Activated CD4-positive, alpha-beta T cell treated with anti-CD3 and anti-CD28 coated beads, Interleukin-2, amount 50 U/mL, for 4 hours (primary cell): ENCODE measurements around the gene KRTAP12-1.
"Not testable (repeated sequence)": the region's sequence is repeated elsewhere in the genome, so short reads cannot be mapped to it uniquely, and the experiment has no call there.

Source experiments
- DNase-seq, 2 experiments: peaks; one replicate each; pipeline ENCODE4 v3.0.0-alpha.2; 2020

KRTAP12-1 gene

DNA sequence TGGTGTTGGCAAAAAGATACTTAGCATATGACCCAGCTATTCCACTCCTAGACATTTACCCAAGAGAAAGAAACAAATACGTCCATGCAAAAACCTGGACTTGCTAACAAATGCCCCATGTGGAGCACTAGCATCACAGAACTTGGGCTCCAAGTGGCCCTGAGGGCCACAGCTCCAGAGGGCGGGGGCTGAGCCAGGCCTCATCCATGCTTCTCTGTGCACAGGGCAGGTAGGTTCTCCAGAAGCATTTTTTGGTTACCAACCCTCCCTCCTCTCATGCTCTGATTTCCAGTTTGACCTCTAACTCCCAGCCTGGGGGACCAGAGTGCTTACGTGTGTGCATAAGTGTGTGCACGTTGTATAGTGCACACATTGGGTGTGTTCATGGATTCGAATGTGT is 17.3 kb downstream of the KRTAP12-1 start:
- no peak for DNase-seq

DNA sequence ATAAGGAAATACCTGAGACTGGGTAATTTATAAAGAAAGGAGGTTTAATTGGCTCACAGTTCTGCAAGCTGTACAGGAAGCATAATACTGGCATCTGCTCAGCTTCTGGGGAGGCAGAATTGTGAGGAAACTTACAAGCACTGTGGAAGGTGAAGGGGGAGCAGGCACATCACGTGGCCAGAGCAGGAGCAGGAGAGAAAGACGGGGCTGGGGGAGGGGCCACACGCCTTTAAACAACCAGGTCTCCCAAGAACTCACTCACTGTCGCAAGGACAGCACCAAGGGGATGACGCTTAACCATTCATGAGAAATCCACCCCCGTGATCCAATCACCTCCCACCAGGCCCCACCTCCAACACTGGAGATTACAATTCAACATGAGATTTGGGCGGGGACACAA is 20.4 kb downstream of the KRTAP12-1 start:
- DNase-seq: not testable (repeated sequence)

- no peak for DNase-seq
Observed at GRCh38 chr21:44658913-44659595, 22.9 kb downstream of the KRTAP12-1 start.

DNA sequence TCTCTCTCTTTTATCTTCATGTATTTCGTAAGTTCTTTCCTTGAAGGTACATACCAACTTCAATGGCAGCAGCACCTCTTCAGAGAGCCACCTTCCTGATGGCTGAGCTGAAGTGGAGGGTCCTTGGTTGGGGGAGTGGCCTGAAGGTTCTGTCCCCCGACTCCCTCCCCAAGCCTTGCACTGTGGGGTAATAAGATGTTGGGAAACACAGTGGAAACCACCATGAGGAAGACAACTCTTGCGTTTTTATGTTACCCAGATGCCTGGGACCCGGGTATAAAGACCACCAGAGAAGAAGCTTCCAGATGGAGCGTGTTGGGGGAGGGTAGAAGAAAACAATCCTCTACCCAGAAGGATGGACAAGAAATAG is 23.4 kb downstream of the KRTAP12-1 start:
- no peak for DNase-seq

DNA sequence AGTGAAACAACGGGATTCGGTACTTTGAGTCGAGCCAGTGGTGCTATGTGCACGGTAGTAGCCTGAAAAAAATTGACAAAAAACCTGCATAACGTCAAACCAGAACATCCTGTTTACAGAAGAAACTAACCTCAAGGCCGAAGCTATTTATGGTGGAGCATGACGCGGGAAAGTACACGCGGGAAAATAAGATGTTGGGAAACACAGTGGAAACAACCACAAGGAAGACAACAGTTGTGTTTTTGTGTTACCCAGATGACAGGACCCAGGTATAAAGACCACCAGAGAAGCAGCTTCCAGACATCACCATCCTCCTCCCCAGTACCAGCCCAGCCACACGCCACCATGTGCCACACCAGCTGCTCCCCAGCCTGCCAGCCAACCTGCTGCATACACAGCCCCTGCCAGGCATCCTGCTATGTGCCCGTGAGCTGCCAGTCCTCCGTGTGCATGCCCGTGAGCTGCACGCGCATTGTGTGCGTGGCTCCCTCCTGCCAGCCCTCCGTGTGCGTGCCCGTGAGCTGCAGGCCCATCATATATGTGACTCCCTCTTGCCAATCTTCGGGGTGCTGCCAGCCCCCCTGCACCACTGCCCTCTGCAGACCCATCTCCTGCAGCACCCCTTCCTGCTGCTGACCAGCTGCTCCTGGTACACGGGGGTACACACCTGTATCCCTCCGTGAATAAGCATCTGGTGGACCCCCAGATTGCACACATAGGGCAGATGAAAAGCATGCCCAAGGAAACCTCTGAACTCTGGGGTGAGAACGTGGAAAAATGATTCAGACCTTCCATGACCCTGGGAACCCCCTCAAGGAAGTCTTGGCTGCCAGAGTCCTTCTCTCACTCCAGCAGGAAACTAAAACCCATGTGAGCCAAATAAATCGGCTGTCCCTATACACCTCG is 24.1 kb downstream of the KRTAP12-1 start, which contains the start of gene KRTAP12-3:
Gene KRTAP12-3, plus strand, starts transcription at position 298 of the 906 bp plus-strand sequence. Its CDS starts 48 bp downstream, at position 346.
- peak in 1 of 2 experiments; percentile 21 for DNase-seq

- no peak for DNase-seq
Observed at GRCh38 chr21:44656868-44657267, 25.1 kb downstream of the KRTAP12-1 start.

GRCh38 chr21:44654576-44655175 is 27.3 kb downstream of the KRTAP12-1 start, which contains the start of gene KRTAP12-4:
KRTAP12-4 (minus strand) TSS chr21:44654659; CDS start chr21:44654614, 45 bp downstream.
- no peak for DNase-seq

DNA sequence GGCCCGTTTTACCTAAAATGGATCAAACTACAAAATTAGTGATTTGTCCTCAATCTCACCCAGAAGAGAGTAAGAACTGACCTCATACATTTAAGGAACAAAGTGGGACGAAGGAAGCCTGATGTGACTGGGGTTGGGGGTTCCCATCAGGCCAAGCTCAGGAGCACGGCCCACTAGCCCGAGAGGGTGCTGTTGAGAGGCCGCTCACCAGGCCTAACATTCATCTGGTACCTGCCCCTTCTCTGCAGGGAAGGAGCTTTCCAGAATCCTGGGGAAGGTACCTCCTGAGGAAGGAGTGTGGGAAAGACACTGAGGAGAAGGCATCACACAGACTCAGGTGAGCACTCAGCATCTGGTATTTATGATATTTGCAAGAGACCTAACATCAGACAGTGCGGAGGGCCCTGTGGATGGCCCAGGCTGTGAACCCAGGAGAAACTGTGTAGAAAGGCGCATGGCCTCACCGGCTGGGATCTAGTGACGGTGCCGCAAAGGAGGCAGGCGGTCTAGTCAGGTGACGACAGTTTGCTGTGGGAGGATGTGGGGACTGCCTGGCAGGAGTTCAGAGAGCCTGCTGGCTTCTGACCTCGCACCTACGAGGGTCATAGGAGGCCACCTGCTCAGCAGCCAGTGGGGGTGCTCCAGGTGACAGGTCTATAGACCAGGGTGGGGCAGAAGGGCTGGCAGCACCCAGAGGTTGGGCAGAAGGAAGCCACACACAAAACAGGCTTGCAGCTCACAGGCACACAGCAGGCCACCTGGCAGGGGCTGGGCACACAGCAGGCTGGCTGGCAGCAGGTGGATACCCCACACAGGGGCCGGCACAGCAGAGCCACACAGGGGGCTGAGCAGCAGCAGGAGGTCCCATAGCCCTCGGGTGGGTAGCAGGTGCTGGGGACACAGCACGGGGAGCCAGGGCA is 28.0 kb downstream of the KRTAP12-1 start:
- peak; percentile 21 to 30 for DNase-seq

- DNase-seq: no peak
Observed at GRCh38 chr21:44653123-44653522, 28.8 kb downstream of the KRTAP12-1 start.

- DNase-seq: no peak
Observed at GRCh38 chr21:44650973-44651675, 30.8 kb downstream of the KRTAP12-1 start.

GRCh38 chr21:44650265-44650972 is 31.5 kb downstream of the KRTAP12-1 start:
- no peak for DNase-seq

DNA sequence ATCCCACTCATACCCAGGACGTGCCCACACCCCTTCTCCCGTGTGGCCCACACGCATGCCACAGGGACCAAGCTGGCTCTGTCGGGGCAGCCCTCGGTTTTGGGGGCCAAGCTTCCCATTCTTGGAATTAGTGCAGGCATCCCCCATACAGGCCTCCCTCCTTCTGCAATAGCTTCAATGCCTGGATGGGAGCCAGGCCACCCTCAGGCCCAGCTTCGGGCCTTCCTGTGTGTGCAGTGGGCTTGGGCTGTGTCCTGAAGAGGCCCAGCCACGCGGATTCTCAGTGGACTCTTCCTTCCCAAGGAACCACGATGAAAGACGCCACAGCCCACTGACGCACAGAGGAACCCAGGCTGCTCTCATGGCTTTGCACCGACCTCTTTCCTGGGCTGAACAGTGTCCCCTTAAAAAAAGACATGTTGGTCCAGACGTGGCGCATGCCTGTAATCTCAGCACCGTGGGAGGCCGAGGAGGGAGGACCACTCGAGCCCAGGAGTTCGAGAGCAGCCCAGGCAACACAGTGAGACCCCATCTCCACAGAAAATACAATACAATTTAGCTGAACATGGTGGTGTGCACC is 32.4 kb downstream of the KRTAP12-1 start:
- DNase-seq: no peak

GRCh38 chr21:44648557-44649311 is 33.2 kb downstream of the KRTAP12-1 start:
- no peak for DNase-seq

GRCh38 chr21:44647222-44647552 is 34.8 kb downstream of the KRTAP12-1 start:
- no peak for DNase-seq

- not testable (repeated sequence) for DNase-seq
Observed at GRCh38 chr21:44646366-44647221, 35.4 kb downstream of the KRTAP12-1 start, which contains the start of gene KRTAP10-11. KRTAP10-11 (plus strand) TSS chr21:44646414; CDS start chr21:44646459, 45 bp downstream.

DNA sequence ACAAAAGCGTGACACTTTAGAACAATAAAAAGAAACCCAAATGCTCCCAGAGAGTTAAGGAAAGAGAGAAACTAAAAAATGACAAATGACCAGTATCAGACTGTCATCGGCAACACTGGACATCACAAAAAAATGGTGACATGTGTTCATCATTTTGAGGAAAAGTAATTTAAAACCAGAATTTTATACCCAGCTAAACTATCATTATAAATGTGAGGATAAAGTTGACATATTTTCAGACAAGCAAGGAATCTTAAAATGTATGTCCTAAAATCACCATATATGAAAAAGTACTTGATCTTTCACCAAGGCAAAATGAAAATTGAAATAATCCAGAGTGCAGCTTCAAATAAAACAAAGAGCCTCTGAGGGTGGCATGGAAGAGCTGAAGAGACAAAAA is 37.1 kb downstream of the KRTAP12-1 start:
- DNase-seq: no peak

- no peak for DNase-seq
Observed at GRCh38 chr21:44643741-44644310, 38.1 kb downstream of the KRTAP12-1 start.

DNA sequence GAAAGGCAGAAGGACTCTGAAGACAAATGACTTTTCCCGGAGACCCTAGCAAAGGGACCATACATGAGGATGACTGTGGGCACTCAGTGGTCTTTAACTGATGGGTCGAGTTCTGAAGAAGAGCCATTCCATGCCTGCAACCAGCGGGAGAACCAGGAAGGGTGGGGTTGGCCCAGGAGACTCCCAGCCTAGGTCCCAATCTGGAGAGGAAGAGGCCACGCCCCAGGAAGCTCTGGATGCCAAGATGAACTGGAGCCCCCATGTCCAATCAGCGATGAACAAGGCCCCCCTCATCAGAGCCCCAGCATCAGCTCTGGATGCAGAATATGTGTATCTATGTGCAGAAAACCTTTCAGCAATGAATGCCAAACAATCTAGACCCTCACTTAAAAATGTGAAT is 41.2 kb downstream of the KRTAP12-1 start:
- DNase-seq: no peak

- no peak for DNase-seq
Observed at GRCh38 chr21:44639331-44639655, 42.7 kb downstream of the KRTAP12-1 start.
